Breast epithelium (tissue), 3 donors: ENCODE data around the gene ZNF423.

Experiments
- POLR2A ChIP-seq: fragments of 450-650 bp; IDR thresholded peaks from one replicate; pipeline ENCODE4 v1.6.1; 2016; ENCODE audit warnings: antibody characterized with exemption, mild to moderate bottlenecking, moderate library complexity
- POLR2AphosphoS5 ChIP-seq, 3 donors: sonication (generic); formaldehyde crosslinking; IDR thresholded peaks; one replicate each; pipeline ENCODE4 v1.6.1; 2017; ENCODE audit warnings: antibody characterized with exemption in 3 of 3
- TF ChIP-seq, protein P1 (sequence below), 3 donors: fragments of 450-650 bp; IDR thresholded peaks; one replicate each; pipeline ENCODE4 v1.5.1; 2016 to 2017; ENCODE audit warnings: antibody characterized with exemption in 3 of 3, mild to moderate bottlenecking in 3 of 3, moderate library complexity in 3 of 3

- TF ChIP-seq, protein P1, sequence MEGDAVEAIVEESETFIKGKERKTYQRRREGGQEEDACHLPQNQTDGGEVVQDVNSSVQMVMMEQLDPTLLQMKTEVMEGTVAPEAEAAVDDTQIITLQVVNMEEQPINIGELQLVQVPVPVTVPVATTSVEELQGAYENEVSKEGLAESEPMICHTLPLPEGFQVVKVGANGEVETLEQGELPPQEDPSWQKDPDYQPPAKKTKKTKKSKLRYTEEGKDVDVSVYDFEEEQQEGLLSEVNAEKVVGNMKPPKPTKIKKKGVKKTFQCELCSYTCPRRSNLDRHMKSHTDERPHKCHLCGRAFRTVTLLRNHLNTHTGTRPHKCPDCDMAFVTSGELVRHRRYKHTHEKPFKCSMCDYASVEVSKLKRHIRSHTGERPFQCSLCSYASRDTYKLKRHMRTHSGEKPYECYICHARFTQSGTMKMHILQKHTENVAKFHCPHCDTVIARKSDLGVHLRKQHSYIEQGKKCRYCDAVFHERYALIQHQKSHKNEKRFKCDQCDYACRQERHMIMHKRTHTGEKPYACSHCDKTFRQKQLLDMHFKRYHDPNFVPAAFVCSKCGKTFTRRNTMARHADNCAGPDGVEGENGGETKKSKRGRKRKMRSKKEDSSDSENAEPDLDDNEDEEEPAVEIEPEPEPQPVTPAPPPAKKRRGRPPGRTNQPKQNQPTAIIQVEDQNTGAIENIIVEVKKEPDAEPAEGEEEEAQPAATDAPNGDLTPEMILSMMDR (IDR thresholded peaks at IDR 0.05): no peak
- no peak for TF ChIP-seq POLR2A
- no peak for TF ChIP-seq POLR2AphosphoS5 (IDR thresholded peaks at IDR 0.05)
These were observed 313.5 kb downstream of the ZNF423 start for GRCh38 chr16:49542391-49542891.
